Measurements from ENCODE around the gene CPOX. TPM values are rescaled to one million over a fixed set of nuclear protein-coding genes. Genes with fewer than 3 reads are reported as not detected.
A peak's percentile ranks its signal among the peaks of the same experiment; 100 is the strongest.

Gene CPOX
- total RNA-seq, 4 donors from 2014 or later, result 16.8 to 68.5 (median 36.0) TPM

DNA sequence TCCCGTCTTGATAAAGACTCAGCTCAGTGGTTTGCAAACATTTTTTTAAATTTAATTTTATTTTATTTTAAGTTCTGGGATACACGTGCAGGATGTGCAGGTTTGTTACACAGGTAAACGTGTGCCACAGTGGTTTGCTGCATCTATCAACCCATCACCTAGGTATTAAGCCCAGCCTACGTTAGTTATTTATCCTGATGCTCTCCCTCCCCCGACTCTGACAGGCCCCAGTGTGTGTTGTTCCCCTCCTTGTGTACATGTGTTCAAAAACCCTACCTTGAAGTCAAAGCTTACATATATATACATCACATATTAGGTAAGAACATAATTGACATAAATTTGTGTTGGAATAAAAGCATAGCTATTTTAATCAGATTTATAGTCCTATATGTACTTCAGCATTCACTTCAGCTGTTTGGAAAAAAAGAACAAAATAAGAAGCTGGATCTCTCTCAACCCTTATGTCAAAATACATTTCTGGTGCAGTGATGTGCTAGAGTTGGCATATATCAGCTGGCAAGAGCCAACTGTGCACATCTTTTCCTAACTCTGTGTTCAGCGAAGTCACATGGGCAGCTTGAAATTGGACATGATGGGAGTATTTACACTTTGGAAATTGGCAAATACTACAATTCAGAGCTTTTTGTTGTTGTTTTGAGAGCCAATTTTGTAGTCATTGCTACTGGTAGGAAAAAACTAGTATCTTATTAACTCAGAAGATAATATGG lies 35.1 kb downstream of the CPOX start:
- Histone ChIP-seq H3K27me3 (no peaks in the 10 kb centered on the region), H3K4me1 (no peaks in the 10 kb centered on the region), H3K4me3 (no peak overlapping the region), H3K36me3 (no peaks in the 10 kb centered on the region), H3K27ac (peak overlapping the region in 2 of 4 donors; percentile 47 to 69), H3K9me3 (no peaks in the 10 kb centered on the region)
- no peak for TF ChIP-seq POLR2A (IDR thresholded peaks at IDR 0.05)
- TF ChIP-seq, protein P1, sequence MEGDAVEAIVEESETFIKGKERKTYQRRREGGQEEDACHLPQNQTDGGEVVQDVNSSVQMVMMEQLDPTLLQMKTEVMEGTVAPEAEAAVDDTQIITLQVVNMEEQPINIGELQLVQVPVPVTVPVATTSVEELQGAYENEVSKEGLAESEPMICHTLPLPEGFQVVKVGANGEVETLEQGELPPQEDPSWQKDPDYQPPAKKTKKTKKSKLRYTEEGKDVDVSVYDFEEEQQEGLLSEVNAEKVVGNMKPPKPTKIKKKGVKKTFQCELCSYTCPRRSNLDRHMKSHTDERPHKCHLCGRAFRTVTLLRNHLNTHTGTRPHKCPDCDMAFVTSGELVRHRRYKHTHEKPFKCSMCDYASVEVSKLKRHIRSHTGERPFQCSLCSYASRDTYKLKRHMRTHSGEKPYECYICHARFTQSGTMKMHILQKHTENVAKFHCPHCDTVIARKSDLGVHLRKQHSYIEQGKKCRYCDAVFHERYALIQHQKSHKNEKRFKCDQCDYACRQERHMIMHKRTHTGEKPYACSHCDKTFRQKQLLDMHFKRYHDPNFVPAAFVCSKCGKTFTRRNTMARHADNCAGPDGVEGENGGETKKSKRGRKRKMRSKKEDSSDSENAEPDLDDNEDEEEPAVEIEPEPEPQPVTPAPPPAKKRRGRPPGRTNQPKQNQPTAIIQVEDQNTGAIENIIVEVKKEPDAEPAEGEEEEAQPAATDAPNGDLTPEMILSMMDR (IDR thresholded peaks at IDR 0.05), result no peak
- DNase-seq, result no peak

DNA sequence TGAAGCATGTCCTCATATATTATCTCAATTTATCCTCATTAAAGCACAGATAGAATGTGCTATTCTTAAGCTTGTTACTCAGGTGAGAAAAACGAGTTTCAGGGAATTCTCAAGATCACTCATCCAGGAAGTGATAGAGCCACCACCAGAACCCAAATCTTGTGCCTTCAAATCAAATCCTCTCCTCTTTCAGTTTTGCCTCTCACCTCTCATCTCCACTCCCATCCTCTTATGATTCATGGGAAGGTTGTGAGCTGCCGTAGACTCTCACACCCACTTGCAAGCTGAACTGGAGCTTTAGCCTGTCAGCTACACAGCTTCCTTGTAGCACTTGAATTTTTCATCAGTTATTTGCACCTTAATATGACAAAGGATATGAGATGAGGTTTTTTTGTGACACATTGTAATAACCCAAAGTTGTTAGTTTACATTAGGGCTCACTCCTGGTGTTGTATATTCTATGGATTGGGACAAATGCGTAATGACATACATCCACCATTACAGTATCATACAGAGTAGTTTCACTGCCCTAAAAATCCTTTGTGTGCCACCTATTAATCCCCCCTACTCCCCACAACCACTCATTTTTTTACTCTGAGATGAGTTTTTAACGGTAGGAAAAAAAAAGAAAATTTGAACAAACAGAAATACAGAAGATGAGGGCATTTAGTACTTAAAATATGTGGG lies 35.9 kb downstream of the CPOX start:
- DNase-seq, result no peak
- Histone ChIP-seq H3K9me3 (no peaks in the 10 kb centered on the region), H3K4me3 (no peak overlapping the region), H3K36me3 (no peaks in the 10 kb centered on the region), H3K4me1 (no peaks in the 10 kb centered on the region), H3K27me3 (no peaks in the 10 kb centered on the region), H3K27ac (peak overlapping the region; percentile 35 to 69 (median 57))
- TF ChIP-seq, protein P1 (IDR thresholded peaks at IDR 0.05), result no peak
- TF ChIP-seq POLR2A (IDR thresholded peaks at IDR 0.05), result no peak

DNA sequence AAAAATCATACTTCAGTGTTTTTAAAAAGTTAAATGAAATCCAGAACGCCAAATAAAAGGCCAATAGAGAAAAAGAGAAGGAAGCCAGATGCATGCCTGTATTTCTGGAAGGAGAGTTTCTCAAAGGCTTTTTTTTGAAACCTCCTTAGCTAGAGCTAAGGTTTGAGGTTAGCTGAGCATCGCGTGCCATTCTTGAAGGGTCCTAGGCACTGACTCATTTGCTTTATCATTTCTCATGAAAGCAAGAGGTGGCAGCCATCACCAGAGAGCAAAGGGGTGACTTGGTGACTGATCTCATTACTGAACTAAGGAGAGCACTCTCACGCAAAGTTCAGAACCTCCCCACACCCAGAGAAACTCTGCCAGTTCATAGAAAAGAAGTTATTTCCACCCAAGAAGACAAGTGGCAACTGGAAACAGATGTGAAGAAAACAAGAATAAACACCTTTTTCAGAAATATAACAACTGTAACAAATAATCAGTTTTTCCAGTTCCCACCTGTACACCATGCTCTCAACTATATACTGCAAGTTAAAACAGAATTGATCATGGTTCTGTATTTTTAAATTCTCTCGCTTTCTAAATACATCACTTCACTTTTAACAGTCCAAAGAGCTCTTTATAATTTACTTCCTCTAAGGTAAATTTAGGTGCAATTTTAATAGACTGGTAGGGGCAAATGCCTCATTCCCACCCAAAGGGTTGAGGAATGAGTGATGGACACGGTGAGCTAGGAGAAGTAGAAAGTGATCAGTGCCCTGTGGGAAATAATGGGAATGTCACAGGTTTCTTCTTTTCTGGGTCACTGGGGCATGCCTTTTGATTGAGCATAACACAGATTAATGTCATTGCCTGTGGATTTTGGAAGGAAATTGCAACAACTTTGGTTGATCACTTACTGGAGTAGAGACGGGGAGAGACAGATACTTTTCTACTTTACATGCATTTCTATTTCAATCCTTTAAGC lies 37.0 kb downstream of the CPOX start:
- TF ChIP-seq POLR2A (IDR thresholded peaks at IDR 0.05), result no peak
- TF ChIP-seq, protein P1 (IDR thresholded peaks at IDR 0.05), result no peak
- Histone ChIP-seq H3K4me1 (peaks cover 0 to 9% (median 4%) of the 10 kb centered on the region in 4 donors), H3K27me3 (no peaks in the 10 kb centered on the region), H3K4me3 (no peak overlapping the region), H3K36me3 (no peaks in the 10 kb centered on the region), H3K9me3 (no peaks in the 10 kb centered on the region), H3K27ac (peak overlapping the region; percentile 35 to 69 (median 57))
- DNase-seq, result no peak

DNA sequence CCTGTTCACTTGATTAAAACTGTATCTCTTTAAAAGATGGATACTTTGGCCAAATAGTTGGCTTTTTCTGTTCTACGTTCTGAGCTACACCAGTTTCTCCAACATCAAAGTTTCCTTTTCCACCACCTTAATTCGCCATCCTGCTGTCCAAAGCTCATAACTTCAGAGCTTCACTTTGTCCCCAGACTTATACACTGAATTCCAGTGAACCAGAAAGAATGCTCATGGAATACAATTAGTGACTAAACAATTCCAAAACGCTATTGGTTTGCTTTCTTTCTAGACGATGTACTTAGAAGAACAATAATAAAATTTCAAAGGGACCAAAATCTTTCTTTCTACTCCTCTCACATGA lies 38.4 kb downstream of the CPOX start:
- Histone ChIP-seq H3K9me3 (no peaks in the 10 kb centered on the region), H3K4me3 (no peak overlapping the region), H3K27ac (peak overlapping the region in 3 of 4 donors; percentile 47 to 75 (median 69)), H3K27me3 (no peaks in the 10 kb centered on the region), H3K4me1 (peaks cover 0 to 12% (median 5%) of the 10 kb centered on the region in 4 donors), H3K36me3 (no peaks in the 10 kb centered on the region)
- no peak for DNase-seq
- TF ChIP-seq POLR2A (IDR thresholded peaks at IDR 0.05), result no peak
- TF ChIP-seq, protein P1 (IDR thresholded peaks at IDR 0.05), result no peak

DNA sequence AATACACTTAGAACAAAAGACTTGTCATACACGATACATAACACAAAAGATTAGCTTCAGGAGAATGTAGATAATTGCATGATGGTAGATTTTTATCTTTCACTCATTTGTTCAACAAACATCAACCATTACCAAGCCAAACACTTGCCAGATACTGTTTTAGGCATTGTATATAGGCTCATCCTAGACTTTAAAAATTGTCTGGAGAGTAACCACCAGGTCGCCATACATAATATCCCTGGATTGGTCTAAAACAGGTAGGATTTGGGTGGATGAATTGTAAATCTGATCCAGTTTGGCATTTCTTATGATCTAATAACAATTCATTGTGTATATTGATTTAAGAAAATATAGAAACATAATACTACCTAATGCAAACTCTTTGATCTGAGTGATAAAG lies 38.8 kb downstream of the CPOX start:
- Histone ChIP-seq H3K4me1 (peaks cover 0 to 12% (median 5%) of the 10 kb centered on the region in 4 donors), H3K27ac (peak overlapping the region in 3 of 4 donors; percentile 47 to 75 (median 69)), H3K9me3 (no peaks in the 10 kb centered on the region), H3K27me3 (no peaks in the 10 kb centered on the region), H3K36me3 (no peaks in the 10 kb centered on the region), H3K4me3 (no peak overlapping the region)
- TF ChIP-seq POLR2A (IDR thresholded peaks at IDR 0.05), result no peak
- TF ChIP-seq, protein P1 (IDR thresholded peaks at IDR 0.05), result no peak
- DNase-seq, result no peak

Data from Peyer's patch (tissue), 4 donors.